HUES64 (cell line): ENCODE data around the gene DENND4A.
A peak's percentile ranks its signal among the peaks of the same experiment; 100 is the strongest.

Source experiments
- H3K27ac ChIP-seq: 2 replicates; pipeline ENCODE4 v1.7.0; 2013; ENCODE audit warnings: low read depth, low read length, inconsistent platforms
- H3K27me3 ChIP-seq: 2 replicates; pipeline ENCODE4 v1.6.1; 2013; ENCODE audit warnings: mild to moderate bottlenecking, low read length; ENCODE audit not compliant: insufficient read depth
- H3K36me3 ChIP-seq: 2 replicates; pipeline ENCODE4 v1.6.1; 2013; ENCODE audit warnings: mild to moderate bottlenecking, low read length; ENCODE audit not compliant: insufficient read depth
- H3K4me1 ChIP-seq: 2 replicates; pipeline ENCODE4 v1.6.1; 2013; ENCODE audit warnings: mild to moderate bottlenecking, low read length, moderate library complexity; ENCODE audit not compliant: insufficient read depth
- H3K4me3 ChIP-seq: 2 replicates; pipeline ENCODE4 v1.5.1; 2013; ENCODE audit warnings: mild to moderate bottlenecking, low read length, moderate library complexity
- H3K9ac ChIP-seq: 2 replicates; pipeline ENCODE4 v1.6.1; 2013; ENCODE audit warnings: mild to moderate bottlenecking, low read depth, low read length
- H3K9me3 ChIP-seq: 2 replicates; pipeline ENCODE4 v1.6.1; 2013; ENCODE audit warnings: low read depth, low read length; ENCODE audit not compliant: insufficient read depth
- WGBS: fragments of 150-250, 120-280 bp; methylation state at CpG from one replicate; pipeline ENCODE4 v1.1.7; 2013; ENCODE audit warnings: missing lambda C conversion rate; 5-methylcytosine and 5-hydroxymethylcytosine counted together

Gene DENND4A

GRCh38 chr15:65796610-65797078 is 4.6 kb upstream of the DENND4A start:
- Histone ChIP-seq H3K27me3 (no peaks in the 10 kb centered on the region), H3K9me3 (no peaks in the 10 kb centered on the region), H3K4me3 (no peak overlapping the region), H3K36me3 (no peaks in the 10 kb centered on the region), H3K9ac (no peak overlapping the region), H3K4me1 (peaks cover 14% of the 10 kb centered on the region), H3K27ac (no peak overlapping the region)
- 69% methylated on average over 1 of the region's 1 CpG for WGBS

GRCh38 chr15:65795663-65796216 is 3.6 kb upstream of the DENND4A start:
- H3K9me3 ChIP-seq: no peaks in the 10 kb centered on the region
- 90% methylated on average over 2 of the region's 3 CpGs for WGBS
- H3K9ac ChIP-seq: no peak overlapping the region
- no peak overlapping the region for H3K27ac ChIP-seq
- peaks cover 3% of the 10 kb centered on the region for H3K27me3 ChIP-seq
- no peak overlapping the region for H3K4me3 ChIP-seq
- H3K36me3 ChIP-seq: no peaks in the 10 kb centered on the region
- peaks cover 11% of the 10 kb centered on the region for H3K4me1 ChIP-seq

- H3K27ac ChIP-seq: no peak overlapping the region
- no peak overlapping the region for H3K4me3 ChIP-seq
These were observed 1.7 kb upstream of the DENND4A start for GRCh38 chr15:65793818-65794104.

GRCh38 chr15:65792988-65793817 is 1.1 kb upstream of the DENND4A start:
- H3K9ac ChIP-seq: peak overlapping the region; percentile 77
- no peaks in the 10 kb centered on the region for H3K9me3 ChIP-seq
- H3K27ac ChIP-seq: no peak overlapping the region; the same call in 1 of the 2 replicates
- WGBS: 93% methylated on average over 13 of the region's 13 CpGs
- H3K4me3 ChIP-seq: peak overlapping the region; percentile 84
- H3K36me3 ChIP-seq: no peaks in the 10 kb centered on the region
- H3K27me3 ChIP-seq: peaks cover 12% of the 10 kb centered on the region
- peaks cover 14% of the 10 kb centered on the region for H3K4me1 ChIP-seq

More at GRCh38 chr15:65793818-65794104, 1.7 kb upstream of the DENND4A start:
- Histone ChIP-seq H3K36me3 (no peaks in the 10 kb centered on the region), H3K9me3 (no peaks in the 10 kb centered on the region), H3K9ac (no peak overlapping the region), H3K27me3 (peaks cover 12% of the 10 kb centered on the region), H3K4me1 (peaks cover 14% of the 10 kb centered on the region)
- WGBS: 97% methylated on average over 2 of the region's 2 CpGs

- peaks cover 12% of the 10 kb centered on the region for H3K27me3 ChIP-seq
- WGBS: under 1% methylated on average over 69 of the region's 69 CpGs
These were observed 557 bp downstream of the DENND4A start for GRCh38 chr15:65791335-65792137.

GRCh38 chr15:65790694-65791334 is 1.3 kb downstream of the DENND4A start:
- peaks cover 5% of the 10 kb centered on the region; the same call in 1 of the 2 replicates for H3K4me1 ChIP-seq
- peak overlapping the region; percentile 74 for H3K4me3 ChIP-seq
- 24% methylated on average over 11 of the region's 14 CpGs for WGBS
- H3K9ac ChIP-seq: 0 out of 2 replicates have a peak overlapping the region, but pooled peaks have one; percentile 21
- H3K9me3 ChIP-seq: no peaks in the 10 kb centered on the region
- no peaks in the 10 kb centered on the region for H3K36me3 ChIP-seq
- peaks cover 12% of the 10 kb centered on the region for H3K27me3 ChIP-seq
- no peak overlapping the region for H3K27ac ChIP-seq

More at GRCh38 chr15:65791335-65792137, 557 bp downstream of the DENND4A start:
- H3K27ac ChIP-seq: no peak overlapping the region; the same call in 1 of the 2 replicates
- H3K36me3 ChIP-seq: no peaks in the 10 kb centered on the region
- H3K4me1 ChIP-seq: peaks cover 9% of the 10 kb centered on the region
- H3K9me3 ChIP-seq: no peaks in the 10 kb centered on the region
- H3K4me3 ChIP-seq: peak overlapping the region; percentile 74
- H3K9ac ChIP-seq: peak overlapping the region; percentile 21; the same call in 1 of the 2 replicates

- Histone ChIP-seq H3K9ac (no peak overlapping the region), H3K4me3 (no peak overlapping the region), H3K9me3 (no peaks in the 10 kb centered on the region), H3K4me1 (peaks cover 5% of the 10 kb centered on the region; the same call in 1 of the 2 replicates), H3K27ac (no peak overlapping the region), H3K27me3 (peaks cover 12% of the 10 kb centered on the region), H3K36me3 (no peaks in the 10 kb centered on the region)
- WGBS: 91% methylated on average over 9 of the region's 10 CpGs
These were observed 2.2 kb downstream of the DENND4A start for GRCh38 chr15:65789759-65790425.

- no peaks in the 10 kb centered on the region for H3K36me3 ChIP-seq
- peaks cover 12% of the 10 kb centered on the region for H3K27me3 ChIP-seq
- H3K9ac ChIP-seq: no peak overlapping the region
- peaks cover 5% of the 10 kb centered on the region; the same call in 1 of the 2 replicates for H3K4me1 ChIP-seq
- H3K27ac ChIP-seq: no peak overlapping the region
- no peak overlapping the region for H3K4me3 ChIP-seq
- WGBS: 94% methylated on average over 2 of the region's 3 CpGs
- no peaks in the 10 kb centered on the region for H3K9me3 ChIP-seq
These were observed 3.0 kb downstream of the DENND4A start for GRCh38 chr15:65789105-65789504.

- no peak overlapping the region for H3K9ac ChIP-seq
- H3K9me3 ChIP-seq: no peaks in the 10 kb centered on the region
- H3K4me1 ChIP-seq: peaks cover 5% of the 10 kb centered on the region; the same call in 1 of the 2 replicates
- peaks cover 12% of the 10 kb centered on the region for H3K27me3 ChIP-seq
- H3K27ac ChIP-seq: no peak overlapping the region
- WGBS: 100% methylated on average over 1 of the region's 2 CpGs
- no peak overlapping the region for H3K4me3 ChIP-seq
- H3K36me3 ChIP-seq: no peaks in the 10 kb centered on the region
These were observed 4.8 kb downstream of the DENND4A start for GRCh38 chr15:65787260-65787659.

- H3K4me1 ChIP-seq: no peaks in the 10 kb centered on the region
- H3K9ac ChIP-seq: no peak overlapping the region
- 92% methylated on average over 3 of the region's 6 CpGs for WGBS
- H3K4me3 ChIP-seq: no peak overlapping the region
- H3K36me3 ChIP-seq: no peaks in the 10 kb centered on the region
- H3K27me3 ChIP-seq: 0 out of 2 replicates have a peak, but pooled peaks cover 3% of the 10 kb centered on the region
- no peaks in the 10 kb centered on the region for H3K9me3 ChIP-seq
- no peak overlapping the region for H3K27ac ChIP-seq
These were observed 6.9 kb downstream of the DENND4A start for GRCh38 chr15:65785151-65785550.
